ENCODE results near the gene SLC5A2.

DNA sequence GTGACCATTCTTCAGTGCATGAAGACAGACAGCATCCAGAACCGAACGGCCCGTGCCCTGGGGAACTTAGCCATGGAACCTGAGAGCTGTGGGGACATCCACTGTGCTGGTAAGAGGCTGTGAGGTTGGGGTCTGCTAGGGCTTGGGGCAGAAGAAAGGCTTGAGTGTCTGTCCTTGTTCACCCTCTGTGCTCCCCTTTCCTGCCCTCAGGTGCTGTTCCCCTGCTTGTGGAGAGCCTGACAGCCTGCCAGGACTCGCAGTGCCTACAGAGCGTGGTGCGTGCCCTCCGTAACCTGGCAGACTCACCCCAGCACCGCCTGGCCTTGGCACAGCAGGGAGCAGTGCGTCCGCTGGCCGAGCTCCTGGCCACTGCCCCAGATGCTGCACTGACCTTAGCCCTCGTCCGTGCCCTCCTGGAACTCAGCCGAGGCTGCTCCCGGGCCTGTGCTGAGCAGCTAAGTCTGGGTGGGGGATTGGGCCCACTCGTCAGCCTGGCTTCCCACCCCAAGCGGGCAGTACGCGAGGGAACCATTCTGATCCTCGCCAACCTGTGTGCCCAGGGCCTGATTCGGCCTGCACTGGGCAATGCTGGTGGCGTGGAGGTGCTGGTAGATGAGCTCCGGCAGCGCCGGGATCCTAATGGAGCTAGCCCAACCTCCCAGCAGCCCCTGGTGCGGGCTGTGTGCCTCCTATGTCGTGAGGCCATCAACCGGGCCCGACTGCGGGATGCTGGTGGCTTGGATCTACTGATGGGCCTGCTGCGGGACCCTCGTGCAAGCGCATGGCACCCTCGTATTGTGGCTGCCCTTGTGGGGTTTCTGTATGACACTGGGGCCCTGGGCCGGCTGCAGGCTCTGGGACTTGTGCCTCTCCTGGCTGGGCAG is 20.8 kb upstream of the SLC5A2 start:
- no peak for TF ChIP-seq EZH2 (IDR thresholded peaks at IDR 0.05; ENCODE audit: low read depth)
- TF ChIP-seq, protein P1, sequence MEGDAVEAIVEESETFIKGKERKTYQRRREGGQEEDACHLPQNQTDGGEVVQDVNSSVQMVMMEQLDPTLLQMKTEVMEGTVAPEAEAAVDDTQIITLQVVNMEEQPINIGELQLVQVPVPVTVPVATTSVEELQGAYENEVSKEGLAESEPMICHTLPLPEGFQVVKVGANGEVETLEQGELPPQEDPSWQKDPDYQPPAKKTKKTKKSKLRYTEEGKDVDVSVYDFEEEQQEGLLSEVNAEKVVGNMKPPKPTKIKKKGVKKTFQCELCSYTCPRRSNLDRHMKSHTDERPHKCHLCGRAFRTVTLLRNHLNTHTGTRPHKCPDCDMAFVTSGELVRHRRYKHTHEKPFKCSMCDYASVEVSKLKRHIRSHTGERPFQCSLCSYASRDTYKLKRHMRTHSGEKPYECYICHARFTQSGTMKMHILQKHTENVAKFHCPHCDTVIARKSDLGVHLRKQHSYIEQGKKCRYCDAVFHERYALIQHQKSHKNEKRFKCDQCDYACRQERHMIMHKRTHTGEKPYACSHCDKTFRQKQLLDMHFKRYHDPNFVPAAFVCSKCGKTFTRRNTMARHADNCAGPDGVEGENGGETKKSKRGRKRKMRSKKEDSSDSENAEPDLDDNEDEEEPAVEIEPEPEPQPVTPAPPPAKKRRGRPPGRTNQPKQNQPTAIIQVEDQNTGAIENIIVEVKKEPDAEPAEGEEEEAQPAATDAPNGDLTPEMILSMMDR (conservative IDR thresholded peaks at IDR 0.05) = no peak

Data from PC-9 (cell line).